GM18907 (cell line): ENCODE data around the gene GDPGP1.
"Not testable (repeated sequence)": the region's sequence is repeated elsewhere in the genome, so short reads cannot be mapped to it uniquely, and the experiment has no call there.

Experiments
- ATAC-seq: cut with Tn5 transposase; IDR thresholded peaks from one replicate; pipeline ENCODE4 v1.9.1; 2021; ENCODE audit warnings: mild to moderate bottlenecking, moderate library complexity; ENCODE audit not compliant: unreplicated experiment

GDPGP1 gene

DNA sequence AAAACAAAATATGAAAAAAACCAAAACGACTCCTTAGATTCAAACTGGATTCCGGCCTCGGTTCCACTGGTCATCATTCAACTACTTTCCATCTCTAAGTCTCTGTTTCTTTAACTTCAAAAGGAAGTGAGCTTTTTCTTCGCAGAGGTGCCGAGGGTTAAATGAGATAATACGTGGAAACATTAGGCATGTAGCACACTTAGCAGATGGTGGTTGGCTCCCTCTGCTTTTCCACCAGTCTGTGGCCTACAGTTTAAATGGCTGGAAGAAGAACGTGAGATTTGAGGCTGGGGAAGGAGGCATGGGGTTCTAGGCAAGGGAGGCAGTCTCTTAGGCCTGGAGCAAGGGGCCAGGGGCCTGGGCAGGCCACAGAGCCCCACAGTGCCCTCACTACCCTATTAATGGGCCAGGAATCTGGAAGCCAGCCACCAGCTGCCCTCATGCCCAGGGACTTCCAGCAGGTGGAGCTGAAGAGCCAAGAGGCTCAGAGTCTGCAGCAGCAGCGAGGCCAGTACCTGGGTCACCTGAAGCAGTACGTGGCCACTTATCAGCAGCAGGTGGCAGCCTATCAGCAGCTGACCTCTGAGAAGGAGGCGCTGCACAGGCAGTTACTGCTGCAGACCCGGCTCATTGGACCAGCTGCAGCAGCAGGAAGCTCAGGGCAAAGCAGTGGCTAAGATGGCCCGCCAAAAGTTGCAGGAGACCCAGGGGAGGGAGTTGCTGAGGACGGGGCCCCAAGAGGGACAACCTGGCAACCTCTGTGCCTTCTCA is 59.2 kb downstream of the GDPGP1 start:
- not testable (repeated sequence) for ATAC-seq

DNA sequence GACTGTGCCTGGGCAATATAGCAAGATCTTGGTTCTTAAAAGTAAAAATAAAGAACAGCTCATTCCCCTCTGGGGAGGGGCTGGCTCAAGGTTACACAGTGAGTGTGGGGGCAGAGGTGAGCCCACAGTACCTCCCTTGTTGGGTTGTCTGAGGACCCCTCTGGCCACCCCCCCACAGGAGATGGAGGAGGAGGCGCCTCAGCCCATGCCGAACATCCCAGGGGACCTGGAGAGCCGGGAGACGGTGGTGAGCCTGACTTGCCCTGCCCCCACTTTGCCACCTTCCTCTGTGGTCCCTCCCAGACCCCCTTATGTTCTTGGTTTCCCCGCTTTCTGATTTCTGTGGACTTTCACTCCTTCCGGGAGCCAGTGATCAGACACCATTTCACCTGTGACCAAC is 60.1 kb downstream of the GDPGP1 start:
- no peak for ATAC-seq

DNA sequence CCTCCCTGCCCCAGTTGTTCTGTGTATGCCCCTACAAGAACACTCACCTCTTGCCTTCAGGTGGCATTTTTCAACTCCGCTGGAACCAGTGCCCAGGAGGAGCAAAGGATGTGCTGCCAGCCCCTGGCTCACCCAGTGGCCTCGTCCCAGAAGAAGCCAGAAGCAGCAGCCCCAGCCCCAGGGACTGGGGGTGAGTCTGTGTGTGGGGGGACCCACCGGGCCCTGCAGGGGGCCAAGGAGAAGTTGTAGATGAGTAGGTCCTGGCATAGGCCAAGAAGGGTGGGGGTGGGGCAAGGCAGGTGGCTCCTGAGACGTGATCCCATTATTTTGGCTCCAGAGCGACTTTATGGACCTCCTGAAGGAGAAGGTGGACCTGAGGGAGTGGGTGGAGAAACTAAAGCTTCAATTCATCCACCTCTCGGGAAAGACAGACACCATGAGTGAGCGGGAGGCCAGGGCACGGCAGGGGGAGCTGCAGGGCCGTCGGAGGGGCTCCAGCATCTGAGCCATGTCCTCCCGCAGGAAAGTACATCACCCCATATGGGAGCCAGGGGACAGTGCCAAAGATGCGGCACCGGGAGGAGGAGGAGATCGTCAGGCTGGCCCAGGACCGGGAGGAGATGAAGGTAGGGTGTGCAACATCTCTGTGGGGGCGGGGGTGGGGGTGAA is 60.7 kb downstream of the GDPGP1 start:
- ATAC-seq: no peak

DNA sequence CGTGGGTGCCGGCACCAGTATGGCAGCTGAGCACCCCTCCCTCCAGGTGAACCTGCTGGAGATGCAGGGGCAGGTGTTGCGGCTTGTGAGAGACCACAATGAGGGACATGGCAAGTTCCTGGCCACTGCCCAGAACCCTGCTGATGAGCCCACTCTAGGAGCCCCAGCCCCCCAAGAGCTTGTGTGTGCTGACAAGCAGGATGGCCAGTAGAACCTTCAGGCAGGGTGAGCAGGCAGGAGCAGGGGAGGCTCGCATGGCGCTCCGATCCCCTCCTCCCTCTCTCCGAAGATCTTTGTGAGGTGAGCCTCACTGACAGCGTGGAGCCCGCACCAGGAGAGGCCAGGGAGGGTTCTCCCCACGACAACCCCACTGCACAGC is 61.2 kb downstream of the GDPGP1 start:
- no peak for ATAC-seq
